HEK293T (cell line): ENCODE measurements around the gene HNRNPCL1.
"Not testable (repeated sequence)": the region's sequence is repeated elsewhere in the genome, so short reads cannot be mapped to it uniquely, and the experiment has no call there.

Experiments used
- CTCF ChIA-PET: fragments of 350-600 bp; formaldehyde crosslinking; extraction: SDS; loops from one replicate; lab custom pipeline; 2021; ENCODE audit warnings: antibody characterized with exemption, inconsistent platforms; lab: Yijun Ruan, JAX
- POLR2A ChIA-PET: fragments of 350-600 bp; formaldehyde crosslinking; extraction: SDS; loops from one replicate; lab custom pipeline; 2020; ENCODE audit warnings: antibody characterized with exemption, inconsistent platforms; lab: Yijun Ruan, JAX
- DNase-seq: peaks from one replicate; pipeline ENCODE4 v3.0.0; 2012; ENCODE audit warnings: mixed read lengths; ENCODE audit errors: extremely low spot score
- ARNT ChIP-seq: fragments of 450-650 bp; IDR thresholded peaks from 2 replicates; pipeline ENCODE4 v1.6.1; 2017; ENCODE audit warnings: mild to moderate bottlenecking
- BHLHE40 ChIP-seq: fragments of 450-650 bp; IDR thresholded peaks from 2 replicates; pipeline ENCODE4 v1.6.1; 2016; ENCODE audit warnings: mild to moderate bottlenecking, moderate library complexity, borderline replicate concordance
- CTBP1 ChIP-seq: fragments of 450-650 bp; IDR thresholded peaks from 2 replicates; pipeline ENCODE4 v1.6.1; 2016; ENCODE audit warnings: borderline replicate concordance
- ELF4 ChIP-seq: fragments of 450-650 bp; IDR thresholded peaks from 2 replicates; pipeline ENCODE4 v1.6.1; 2017; ENCODE audit warnings: antibody characterized with exemption
- FOXA1 ChIP-seq: fragments of 450-650 bp; IDR thresholded peaks from 2 replicates; pipeline ENCODE4 v1.6.1; 2016; ENCODE audit warnings: mild to moderate bottlenecking
- FOXK2 ChIP-seq: fragments of 450-650 bp; IDR thresholded peaks from 2 replicates; pipeline ENCODE4 v1.6.1; 2016; ENCODE audit warnings: mild to moderate bottlenecking
- FOXM1 ChIP-seq: fragments of 450-650 bp; IDR thresholded peaks from 2 replicates; pipeline ENCODE4 v1.6.1; 2017; ENCODE audit warnings: mild to moderate bottlenecking, borderline replicate concordance
- HDGF ChIP-seq: fragments of 450-650 bp; IDR thresholded peaks from 2 replicates; pipeline ENCODE4 v1.6.1; 2017; ENCODE audit warnings: antibody characterized with exemption, borderline replicate concordance
- L3MBTL2 ChIP-seq: fragments of 450-650 bp; conservative IDR thresholded peaks from 2 replicates; pipeline ENCODE4 v1.6.1; 2016; ENCODE audit warnings: mild to moderate bottlenecking
- LEF1 ChIP-seq: fragments of 450-650 bp; IDR thresholded peaks from 2 replicates; pipeline ENCODE4 v1.6.1; 2017; ENCODE audit warnings: mild to moderate bottlenecking, borderline replicate concordance
- NFRKB ChIP-seq: fragments of 450-650 bp; IDR thresholded peaks from 2 replicates; pipeline ENCODE4 v1.6.1; 2016; ENCODE audit warnings: mild to moderate bottlenecking, moderate library complexity
- SP1 ChIP-seq: fragments of 450-650 bp; IDR thresholded peaks from 2 replicates; pipeline ENCODE4 v1.6.1; 2017
- SUZ12 ChIP-seq: fragments of 450-650 bp; IDR thresholded peaks from 2 replicates; pipeline ENCODE4 v1.6.1; 2016; ENCODE audit warnings: mild to moderate bottlenecking
- TARDBP ChIP-seq: fragments of 450-650 bp; IDR thresholded peaks from 2 replicates; pipeline ENCODE4 v1.6.1; 2016
- ZNF384 ChIP-seq: fragments of 450-650 bp; IDR thresholded peaks from 2 replicates; pipeline ENCODE4 v1.6.1; 2016
- TF ChIP-seq, protein P1 (sequence below): fragments of 450-650 bp; IDR thresholded peaks from 2 replicates; pipeline ENCODE4 v1.6.1; 2016

HNRNPCL1 gene

GRCh38 chr1:12848620-12849019 lies at the start of gene HNRNPCL1:
TSS of gene HNRNPCL1 (minus strand) at chr1:12848720. CDS start at chr1:12848289, 431 bp downstream.
- DNase-seq, POLR2A ChIA-PET: not testable (repeated sequence)
- CTCF ChIA-PET, result interaction anchor here (0.6 kb wide), 1 partner anchor 190 kb away, joined by 4 read pairs; no protein-coding TSS in a partner anchor

- DNase-seq, CTCF ChIA-PET, POLR2A ChIA-PET: not testable (repeated sequence)
Observed at GRCh38 chr1:12898170-12898569, 49.6 kb upstream of the HNRNPCL1 start, which contains the start of gene PRAMEF10. TSS of gene PRAMEF10 (minus strand) at chr1:12898270. CDS start at chr1:12895847, 2,423 bp downstream.

DNA sequence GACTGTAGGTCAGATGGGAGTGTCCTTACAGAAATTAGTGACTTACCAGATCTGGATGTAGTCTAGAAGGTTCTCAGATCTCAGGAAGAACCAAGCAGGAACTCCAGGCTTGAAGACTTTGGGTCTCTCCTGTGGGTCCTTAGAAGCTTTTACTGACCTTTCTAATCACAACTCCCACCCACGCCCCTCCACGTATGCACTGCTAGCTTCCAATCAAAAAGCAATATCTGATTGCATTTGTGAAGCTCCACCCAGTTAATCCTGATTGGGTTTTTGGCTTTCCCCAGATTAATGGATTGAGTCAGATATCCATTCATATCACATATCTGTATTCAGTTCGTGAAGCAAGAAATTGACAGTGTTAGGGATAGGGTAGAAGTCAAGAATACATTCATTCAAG lies 37.6 kb upstream of the HNRNPCL1 start, which contains the start of gene PRAMEF4:
TSS of gene PRAMEF4 (minus strand) at position 101 of the 400 bp plus-strand sequence. CDS start 2,807 bp downstream, outside the sequence.
- POLR2A ChIA-PET, DNase-seq, CTCF ChIA-PET: not testable (repeated sequence)

GRCh38 chr1:12878453-12878852 lies 29.9 kb upstream of the HNRNPCL1 start:
- CTCF ChIA-PET, POLR2A ChIA-PET: not testable (repeated sequence)

DNA sequence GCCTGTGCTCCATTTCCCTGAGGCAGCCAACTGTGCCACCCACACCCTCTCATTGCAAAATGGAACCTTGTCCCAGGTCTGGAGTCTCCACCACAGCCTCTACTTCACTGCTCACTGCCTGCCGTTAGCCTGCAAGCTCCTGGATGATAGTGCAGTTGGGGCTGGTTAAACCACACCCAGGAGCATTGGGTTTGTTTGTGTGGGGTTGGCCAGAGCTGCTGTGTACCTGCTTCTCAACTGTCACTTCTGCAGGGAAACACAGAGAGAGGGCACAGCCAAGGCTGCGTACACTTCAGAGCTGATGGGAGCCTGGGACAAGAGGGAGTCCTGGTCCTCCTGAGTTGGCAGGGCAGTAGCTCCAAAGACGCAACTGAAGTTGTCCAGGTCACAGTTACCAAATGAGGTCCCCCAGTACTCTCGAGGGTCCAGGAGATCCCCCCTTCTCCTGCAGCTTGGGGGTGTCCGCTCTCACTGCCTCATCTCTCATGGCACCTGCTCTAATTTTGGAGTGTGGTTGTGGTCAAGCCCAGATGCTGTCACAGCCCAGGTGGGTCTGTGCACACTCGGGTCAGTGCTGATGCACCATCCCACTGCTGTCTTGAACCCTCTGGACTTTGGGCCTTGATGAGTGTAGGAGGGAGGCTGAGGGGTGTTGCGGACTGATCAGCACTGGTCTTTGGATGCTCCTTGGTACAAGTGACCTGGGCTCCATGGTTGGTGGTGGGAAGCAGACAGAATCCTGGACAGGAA lies 14.8 kb upstream of the HNRNPCL1 start:
- POLR2A ChIA-PET, result not testable (repeated sequence)

More at GRCh38 chr1:12878453-12878852, 29.9 kb upstream of the HNRNPCL1 start:
- DNase-seq, result not testable (repeated sequence)

DNA sequence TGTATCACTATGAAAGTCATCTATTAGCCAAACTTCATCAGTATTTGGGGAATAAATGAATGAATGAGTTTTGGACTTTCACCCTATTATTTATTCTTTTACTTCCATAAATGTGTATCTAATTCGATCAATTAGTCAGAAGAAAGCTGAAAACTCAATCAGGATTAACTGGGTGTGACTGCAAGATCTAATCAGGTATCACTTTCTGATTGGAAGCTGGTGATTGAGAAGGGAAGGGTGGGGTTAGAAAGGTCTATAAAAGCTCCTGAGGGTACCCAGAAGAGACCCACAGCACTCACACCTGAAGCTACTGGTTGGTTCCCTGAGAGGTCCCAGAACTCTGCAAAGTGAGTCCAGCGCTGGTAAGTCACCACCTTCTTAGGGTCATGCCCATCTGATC lies 8.3 kb upstream of the HNRNPCL1 start, which contains the start of gene PRAMEF2:
TSS of gene PRAMEF2 (plus strand) at position 301 of the 400 bp plus-strand sequence. CDS start 1,924 bp downstream, outside the sequence.
- POLR2A ChIA-PET, CTCF ChIA-PET: not testable (repeated sequence)

More for the DNA sequence above, 14.8 kb upstream of the HNRNPCL1 start:
- DNase-seq, CTCF ChIA-PET: not testable (repeated sequence)

DNA sequence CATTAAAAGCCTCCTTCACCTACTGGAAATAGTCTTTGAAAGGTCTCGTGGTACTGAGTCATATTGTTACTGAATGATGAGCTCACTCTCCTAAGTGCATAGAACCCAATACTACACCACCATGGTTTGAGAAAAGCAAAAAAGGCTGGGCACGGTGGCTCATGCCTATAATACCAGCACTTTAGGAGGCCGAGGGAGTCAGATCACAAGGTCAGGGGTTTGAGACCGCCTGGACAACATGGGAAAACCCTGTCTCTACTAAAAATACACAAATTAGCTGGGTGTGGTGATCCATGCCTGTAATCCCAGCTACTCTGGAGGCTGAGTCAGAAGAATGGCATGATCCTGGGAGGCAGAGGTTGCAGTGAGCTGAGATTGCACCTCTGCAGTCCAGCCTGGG lies 3.3 kb upstream of the HNRNPCL1 start:
- ChIA-PET POLR2A (no interaction called here), CTCF (no interaction called here)
- TF ChIP-seq FOXK2 (no peak), NFRKB (no peak), HDGF (no peak), SP1 (no peak), ZNF384 (no peak), ARNT (no peak), FOXM1 (no peak), LEF1 (no peak), ELF4 (no peak), TARDBP (no peak), BHLHE40 (no peak), CTBP1 (no peak), L3MBTL2 (no peak), SUZ12 (no peak), FOXA1 (no peak)
- TF ChIP-seq, protein P1, sequence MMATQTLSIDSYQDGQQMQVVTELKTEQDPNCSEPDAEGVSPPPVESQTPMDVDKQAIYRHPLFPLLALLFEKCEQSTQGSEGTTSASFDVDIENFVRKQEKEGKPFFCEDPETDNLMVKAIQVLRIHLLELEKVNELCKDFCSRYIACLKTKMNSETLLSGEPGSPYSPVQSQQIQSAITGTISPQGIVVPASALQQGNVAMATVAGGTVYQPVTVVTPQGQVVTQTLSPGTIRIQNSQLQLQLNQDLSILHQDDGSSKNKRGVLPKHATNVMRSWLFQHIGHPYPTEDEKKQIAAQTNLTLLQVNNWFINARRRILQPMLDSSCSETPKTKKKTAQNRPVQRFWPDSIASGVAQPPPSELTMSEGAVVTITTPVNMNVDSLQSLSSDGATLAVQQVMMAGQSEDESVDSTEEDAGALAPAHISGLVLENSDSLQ, result no peak
- no peak for DNase-seq

More for the DNA sequence above, 8.3 kb upstream of the HNRNPCL1 start, which contains the start of gene PRAMEF2:
- not testable (repeated sequence) for DNase-seq

DNA sequence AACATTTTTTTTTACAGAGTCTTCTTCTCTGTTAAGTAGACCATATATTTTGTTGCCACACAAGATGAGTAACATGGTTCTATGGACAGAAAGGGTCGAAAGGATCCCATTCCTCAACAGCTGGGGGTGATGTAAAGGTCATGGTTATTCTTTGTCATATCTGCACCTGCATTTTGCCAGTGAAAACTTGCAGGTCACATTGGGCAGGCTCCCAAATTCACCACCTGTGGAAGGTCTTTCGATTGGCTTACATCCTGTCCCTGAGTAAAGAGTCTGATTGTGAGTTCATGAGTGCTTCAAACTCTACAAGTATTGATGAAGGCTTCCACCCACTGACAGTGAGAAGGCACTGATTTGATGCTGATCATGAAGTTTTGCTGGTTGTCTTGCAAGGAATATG lies 15.3 kb downstream of the HNRNPCL1 start:
- DNase-seq, CTCF ChIA-PET, POLR2A ChIA-PET: not testable (repeated sequence)

GRCh38 chr1:12831310-12831709 lies 17.2 kb downstream of the HNRNPCL1 start, which contains the start of gene PRAMEF11:
TSS of gene PRAMEF11 (minus strand) at chr1:12831410. CDS start at chr1:12828789, 2,621 bp downstream.
- DNase-seq, POLR2A ChIA-PET, CTCF ChIA-PET: not testable (repeated sequence)

DNA sequence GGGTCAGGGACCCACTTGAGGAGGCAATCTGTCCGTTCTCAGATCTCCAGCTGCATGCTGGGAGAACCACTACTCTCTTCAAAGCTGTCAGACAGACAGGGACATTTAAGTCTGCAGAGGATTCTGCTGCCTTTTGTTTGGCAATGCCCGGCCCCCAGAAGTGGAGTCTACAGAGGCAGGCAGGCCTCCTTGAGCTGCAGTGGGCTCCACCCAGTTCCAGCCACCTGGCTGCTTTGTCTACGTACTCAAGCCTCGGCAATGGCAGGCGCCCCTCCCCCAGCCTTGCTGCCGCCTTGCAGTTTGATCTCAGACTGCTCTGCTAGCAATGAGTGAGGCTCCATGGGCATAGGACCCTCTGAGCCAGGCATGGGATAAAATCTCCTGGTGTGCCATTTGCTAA lies 29.5 kb downstream of the HNRNPCL1 start:
- DNase-seq, CTCF ChIA-PET, POLR2A ChIA-PET: not testable (repeated sequence)
